ENCODE data around the gene TUBGCP2. TPM values are rescaled to one million over a fixed set of nuclear protein-coding genes. Genes with fewer than 3 reads are reported as not detected.

The TUBGCP2 gene
- total and polyA plus RNA-seq, 9 of the 15 experiments (the other 6 are each of a cell fraction or from before 2014, with no cell fraction given) = 4.3 to 56.6 (median 28.4) TPM

DNA sequence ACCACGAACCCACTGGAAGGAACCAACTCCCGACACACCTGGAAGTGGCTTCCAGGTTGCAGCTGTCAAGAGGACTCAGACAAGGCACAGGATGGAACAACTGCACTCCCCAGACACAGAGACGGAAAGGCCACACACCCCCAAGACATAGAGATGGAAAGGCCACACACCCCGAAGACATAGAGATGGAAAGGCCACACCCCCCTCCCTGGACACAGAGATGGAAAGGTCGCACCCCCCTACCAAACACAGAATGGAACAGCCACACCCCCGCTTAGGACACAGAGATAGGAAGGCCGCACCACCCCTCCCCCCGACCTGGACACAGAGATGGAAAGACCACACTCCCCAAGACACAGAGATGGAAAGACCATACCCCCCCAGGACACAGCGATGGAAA is 7.6 kb upstream of the TUBGCP2 start:
- in situ Hi-C loops (cut with MboI) = no loop called here
- ChIA-PET CTCF (ENCODE audit: low intra/inter-chr PET ratio) (no interaction called here), POLR2A (interaction anchor here (0.6 kb wide), 1 partner anchor 8 kb away, joined by 3 read pairs; no protein-coding TSS in a partner anchor)
- Histone ChIP-seq H3K4me3 (no peak overlapping the region), H3K9me3 (replicated peaks; ENCODE audit: control insufficient read depth, insufficient read depth, low read depth, low read length) (no peaks in the 10 kb centered on the region), H3K4me1 (replicated peaks in 1 of 2; ENCODE audit: control insufficient read depth in 2 of 2, insufficient read depth in 2 of 2, low read length in 2 of 2) (peaks cover 0 to 32% of the 10 kb centered on the region in 2 experiments; a peak in 4 of 5 replicates), H3K9ac (ENCODE audit: insufficient read depth in 1 of 2, low read depth in 2 of 2, low read length in 2 of 2) (no peak overlapping the region), H3K4me2 (ENCODE audit: insufficient read depth, low read length) (no peak overlapping the region; the same call in 1 of the 2 replicates), H3K27ac (ENCODE audit: extremely low read depth, low read depth, low read length) (no peak overlapping the region), H3K27me3 (ENCODE audit: control insufficient read depth in 2 of 2, insufficient read depth in 2 of 2, low read length in 2 of 2) (no peaks in the 10 kb centered on the region), H3K36me3 (ENCODE audit: control insufficient read depth, insufficient read depth, low read length) (peaks cover 19% of the 10 kb centered on the region; the same call in 2 of the 3 replicates), H3K79me2 (ENCODE audit: control insufficient read depth, insufficient read depth, low read length) (no peaks in the 10 kb centered on the region), H2AFZ (ENCODE audit: low read depth, low read length) (no peak overlapping the region), H4K20me1 (replicated peaks; ENCODE audit: control insufficient read depth, insufficient read depth, low read length) (no peaks in the 10 kb centered on the region), H3K9me1 (ENCODE audit: control insufficient read depth, insufficient read depth, low read length) (no peaks in the 10 kb centered on the region)
- no TSS peak for BruUV-seq (replicated peaks)
- 62% methylated on average over 5 of the region's 9 CpGs for WGBS (ENCODE audit: insufficient coverage, low coverage, missing lambda C conversion rate)
- FAIRE-seq = no peak
- intact Hi-C loops (cut with micrococcal nuclease) = no loop called here
- DNase-seq (ENCODE audit: extremely low read depth in 1 of 4, low spot score in 3 of 4) = peak in 2 of 4 experiments; percentile 38 to 42
- ATAC-seq = no peak
- TF ChIP-seq RERE (CRISPR knock-in tag; IDR thresholded peaks at IDR 0.05; ENCODE audit: borderline replicate concordance) (no peak), SAFB (IDR thresholded peaks at IDR 0.05; ENCODE audit: borderline replicate concordance, low read depth, low read length) (no peak), MTA3 (IDR thresholded peaks at IDR 0.05; ENCODE audit: borderline replicate concordance) (no peak), TCF7L2 (IDR thresholded peaks at IDR 0.05; ENCODE audit: low read depth, low read length) (peak; percentile 73), TEAD4 (IDR thresholded peaks at IDR 0.05; ENCODE audit: low read length) (no peak), TEAD4 (CRISPR knock-in tag; IDR thresholded peaks at IDR 0.05; ENCODE audit: borderline replicate concordance) (no peak), CHD2 (IDR thresholded peaks at IDR 0.05; ENCODE audit: low read depth, low read length) (no peak), PURB (CRISPR knock-in tag; IDR thresholded peaks at IDR 0.05; ENCODE audit: low read depth) (no peak), HOXB6 (CRISPR knock-in tag; IDR thresholded peaks at IDR 0.05; ENCODE audit: borderline replicate concordance) (no peak), RBFOX2 (IDR thresholded peaks at IDR 0.05; ENCODE audit: low read depth, low read length) (no peak), ATF7 (IDR thresholded peaks at IDR 0.05) (peak; percentile 73), NELFE (IDR thresholded peaks at IDR 0.05; ENCODE audit: insufficient read depth, insufficient read length) (no peak), ZNF239 (CRISPR knock-in tag; IDR thresholded peaks at IDR 0.05) (no peak), ZNF766 (CRISPR knock-in tag; conservative IDR thresholded peaks at IDR 0.05) (no peak)
- TF ChIP-seq, protein P1, sequence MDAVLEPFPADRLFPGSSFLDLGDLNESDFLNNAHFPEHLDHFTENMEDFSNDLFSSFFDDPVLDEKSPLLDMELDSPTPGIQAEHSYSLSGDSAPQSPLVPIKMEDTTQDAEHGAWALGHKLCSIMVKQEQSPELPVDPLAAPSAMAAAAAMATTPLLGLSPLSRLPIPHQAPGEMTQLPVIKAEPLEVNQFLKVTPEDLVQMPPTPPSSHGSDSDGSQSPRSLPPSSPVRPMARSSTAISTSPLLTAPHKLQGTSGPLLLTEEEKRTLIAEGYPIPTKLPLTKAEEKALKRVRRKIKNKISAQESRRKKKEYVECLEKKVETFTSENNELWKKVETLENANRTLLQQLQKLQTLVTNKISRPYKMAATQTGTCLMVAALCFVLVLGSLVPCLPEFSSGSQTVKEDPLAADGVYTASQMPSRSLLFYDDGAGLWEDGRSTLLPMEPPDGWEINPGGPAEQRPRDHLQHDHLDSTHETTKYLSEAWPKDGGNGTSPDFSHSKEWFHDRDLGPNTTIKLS (IDR thresholded peaks at IDR 0.05; ENCODE audit: borderline replicate concordance, low read depth) = no peak
- TF ChIP-seq, protein P2, sequence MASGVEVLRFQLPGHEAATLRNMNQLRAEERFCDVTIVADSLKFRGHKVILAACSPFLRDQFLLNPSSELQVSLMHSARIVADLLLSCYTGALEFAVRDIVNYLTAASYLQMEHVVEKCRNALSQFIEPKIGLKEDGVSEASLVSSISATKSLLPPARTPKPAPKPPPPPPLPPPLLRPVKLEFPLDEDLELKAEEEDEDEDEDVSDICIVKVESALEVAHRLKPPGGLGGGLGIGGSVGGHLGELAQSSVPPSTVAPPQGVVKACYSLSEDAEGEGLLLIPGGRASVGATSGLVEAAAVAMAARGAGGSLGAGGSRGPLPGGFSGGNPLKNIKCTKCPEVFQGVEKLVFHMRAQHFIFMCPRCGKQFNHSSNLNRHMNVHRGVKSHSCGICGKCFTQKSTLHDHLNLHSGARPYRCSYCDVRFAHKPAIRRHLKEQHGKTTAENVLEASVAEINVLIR (CRISPR knock-in tag; IDR thresholded peaks at IDR 0.05) = no peak
